ENCODE results near the gene SH3BGR.
"Not testable (repeated sequence)": the region's sequence is repeated elsewhere in the genome, so short reads cannot be mapped to it uniquely, and the experiment has no call there.

SH3BGR gene

GRCh38 chr21:39515684-39516472, 64.1 kb downstream of the SH3BGR start:
- DNase-seq (ENCODE audit: low read depth in 3 of 3) = no peak

- peak in 2 of 3 experiments; percentile 4 to 10 for DNase-seq (ENCODE audit: low read depth in 3 of 3)
These were observed 66.5 kb downstream of the SH3BGR start for GRCh38 chr21:39518055-39518846.

GRCh38 chr21:39518847-39519210, 67.1 kb downstream of the SH3BGR start:
- DNase-seq (ENCODE audit: low read depth in 3 of 3) = no peak

- DNase-seq (ENCODE audit: low read depth in 3 of 3) = no peak
These were observed 68.1 kb downstream of the SH3BGR start for GRCh38 chr21:39519835-39520234.

- no peak for DNase-seq (ENCODE audit: low read depth in 3 of 3)
These were observed 71.6 kb downstream of the SH3BGR start for GRCh38 chr21:39523399-39523798.

GRCh38 chr21:39523915-39524314, 72.1 kb downstream of the SH3BGR start:
- no peak for DNase-seq (ENCODE audit: low read depth in 3 of 3)

GRCh38 chr21:39525129-39525528, 73.4 kb downstream of the SH3BGR start:
- DNase-seq (ENCODE audit: low read depth in 3 of 3) = no peak

- no peak for DNase-seq (ENCODE audit: low read depth in 3 of 3)
These were observed 73.8 kb downstream of the SH3BGR start for GRCh38 chr21:39525601-39526000.

- no peak for DNase-seq (ENCODE audit: low read depth in 3 of 3)
These were observed 75.4 kb downstream of the SH3BGR start for GRCh38 chr21:39527067-39527595.

- no peak for DNase-seq (ENCODE audit: low read depth in 3 of 3)
These were observed 76.1 kb downstream of the SH3BGR start for GRCh38 chr21:39527664-39528381.

- DNase-seq (ENCODE audit: low read depth in 3 of 3) = no peak
These were observed 77.3 kb downstream of the SH3BGR start for GRCh38 chr21:39529026-39529425.

- no peak for DNase-seq (ENCODE audit: low read depth in 3 of 3)
These were observed 79.3 kb downstream of the SH3BGR start for GRCh38 chr21:39531064-39531463.

- no peak for DNase-seq (ENCODE audit: low read depth in 3 of 3)
These were observed 80.1 kb downstream of the SH3BGR start for GRCh38 chr21:39531840-39532239.

- no peak for DNase-seq (ENCODE audit: low read depth in 3 of 3)
These were observed 82.0 kb downstream of the SH3BGR start for GRCh38 chr21:39533545-39534380.

- no peak for DNase-seq (ENCODE audit: low read depth in 3 of 3)
These were observed 84.1 kb downstream of the SH3BGR start for GRCh38 chr21:39535646-39536437.

GRCh38 chr21:39536835-39537234, 85.1 kb downstream of the SH3BGR start:
- DNase-seq (ENCODE audit: low read depth in 3 of 3) = no peak

- no peak for DNase-seq (ENCODE audit: low read depth in 3 of 3)
These were observed 85.8 kb downstream of the SH3BGR start for GRCh38 chr21:39537571-39537970.

- no peak for DNase-seq (ENCODE audit: low read depth in 3 of 3)
These were observed 86.8 kb downstream of the SH3BGR start for GRCh38 chr21:39538453-39539042.

GRCh38 chr21:39540367-39540766, 88.6 kb downstream of the SH3BGR start:
- DNase-seq (ENCODE audit: low read depth in 3 of 3) = not testable (repeated sequence)

GRCh38 chr21:39542736-39543135, 91.0 kb downstream of the SH3BGR start:
- no peak for DNase-seq (ENCODE audit: low read depth in 3 of 3)

Measured in stimulated activated CD4-positive, alpha-beta T cell treated with anti-CD3 and anti-CD28 coated beads, TNF-alpha, amount 100 ng/mL, for 4 hours (primary cell).